PC-3 (cell line): ENCODE results near the gene HIGD1B. TPM values are rescaled to one million over a fixed set of nuclear protein-coding genes. Genes with fewer than 3 reads are reported as not detected.

ENCODE experiments used
- ATAC-seq: fragments of 200-7000 bp; cut with Tn5 transposase; 2 replicates; pipeline ENCODE4 v1.9.1; 2020; ENCODE audit warnings: mild to moderate bottlenecking, moderate library complexity
- BruUV-seq: library from RNA; stranded (reverse); fragments of 400-500 nt; replicated peaks from 2 replicates; lab custom pipeline; 2021; lab: Mats Ljungman, UMichigan
- CTCF ChIA-PET: fragments of 300-600 bp; sonication (Branson Sonifier 250); formaldehyde crosslinking; loops from one replicate; lab custom pipeline; 2022; ENCODE audit warnings: antibody characterized with exemption; lab: Charles Lee
- POLR2A ChIA-PET: fragments of 300-600 bp; sonication (Branson Sonifier 250); formaldehyde crosslinking; loops from one replicate; lab custom pipeline; 2022; ENCODE audit warnings: antibody characterized with exemption; ENCODE audit not compliant: unreplicated experiment; lab: Charles Lee
- DNase-seq: peaks from one replicate; pipeline ENCODE4 v3.0.0-alpha.2; 2015
- H2AFZ ChIP-seq: fragments of 300-600 bp; sonication (generic); 2 replicates; pipeline ENCODE4 v1.6.0; 2016; ENCODE audit warnings: antibody characterized with exemption, low read length
- H3F3A ChIP-seq: fragments of 300-600 bp; sonication (generic); one replicate; pipeline ENCODE4 v1.6.0; 2017; ENCODE audit warnings: antibody characterized with exemption, low read length, control low read depth, mild to moderate bottlenecking; ENCODE audit not compliant: unreplicated experiment
- H3K27ac ChIP-seq: fragments of 300-600 bp; sonication (generic); 2 replicates; pipeline ENCODE4 v1.5.1; 2016; ENCODE audit warnings: mild to moderate bottlenecking, low read length
- H3K27me3 ChIP-seq: fragments of 300-600 bp; sonication (generic); 2 replicates; pipeline ENCODE4 v1.6.1; 2016; ENCODE audit warnings: low read length, mixed read lengths
- H3K36me3 ChIP-seq: fragments of 300-600 bp; sonication (generic); 2 replicates; pipeline ENCODE4 v1.6.1; 2016; ENCODE audit warnings: low read depth, mixed run types, low read length, mixed read lengths
- H3K4me1 ChIP-seq: fragments of 300-600 bp; sonication (generic); 2 replicates; pipeline ENCODE4 v1.5.1; 2016; ENCODE audit warnings: low read length; ENCODE audit not compliant: insufficient read depth
- H3K4me2 ChIP-seq: fragments of 300-600 bp; sonication (generic); 2 replicates; pipeline ENCODE4 v1.6.0; 2016; ENCODE audit warnings: low read length
- H3K4me3 ChIP-seq: fragments of 300-600 bp; sonication (generic); 2 replicates; pipeline ENCODE4 v1.5.1; 2016; ENCODE audit warnings: mild to moderate bottlenecking, low read length, mixed read lengths
- H3K79me2 ChIP-seq: fragments of 300-600 bp; sonication (generic); 2 replicates; pipeline ENCODE4 v1.6.1; 2017; ENCODE audit warnings: low read length, mixed read lengths
- H3K9ac ChIP-seq: fragments of 300-600 bp; sonication (generic); 2 replicates; pipeline ENCODE4 v1.6.0; 2016; ENCODE audit warnings: mild to moderate bottlenecking, low read length
- H3K9me2 ChIP-seq: fragments of 300-600 bp; sonication (generic); replicated peaks from 2 replicates; pipeline ENCODE4 v1.6.1; 2016; ENCODE audit warnings: mixed run types, low read length, mixed read lengths
- H3K9me3 ChIP-seq: fragments of 300-600 bp; sonication (generic); 2 replicates; pipeline ENCODE4 v1.6.1; 2016; ENCODE audit warnings: low read length, mixed read lengths
- H4K20me1 ChIP-seq: fragments of 300-600 bp; sonication (generic); 2 replicates; pipeline ENCODE4 v1.6.1; 2016; ENCODE audit warnings: low read length, mixed read lengths
- EZH2 ChIP-seq: fragments of 300-600 bp; sonication (generic); IDR thresholded peaks from one replicate; pipeline ENCODE4 v1.6.1; 2017; ENCODE audit warnings: antibody characterized with exemption, mild to moderate bottlenecking, low read length; ENCODE audit not compliant: unreplicated experiment
- EZH2phosphoT487 ChIP-seq: fragments of 300-600 bp; sonication (generic); IDR thresholded peaks from 2 replicates; pipeline ENCODE4 v1.6.1; 2018; ENCODE audit warnings: mild to moderate bottlenecking, antibody characterized with exemption, low read length, borderline replicate concordance
- intact Hi-C: fragments of 100-400 bp; cut with micrococcal nuclease; formaldehyde crosslinking; loops from 2 replicates; pipeline ENCODE4 v1.9.0; 2023
- total RNA-seq: library from RNA; depleted of rRNA; stranded (reverse); fragments of >200 nt; gene quantifications from 2 replicates; pipeline ENCODE4 v1.2.3, GENCODE V29; 2014
- TF ChIP-seq, protein P1 (sequence below): fragments of 300-600 bp; sonication (generic); conservative IDR thresholded peaks from 2 replicates; pipeline ENCODE4 v1.5.1; 2017; ENCODE audit warnings: antibody characterized with exemption, low read depth, mild to moderate bottlenecking, low read length

The HIGD1B gene
- total RNA-seq, 1 experiment from 2014 or later: not detected

DNA sequence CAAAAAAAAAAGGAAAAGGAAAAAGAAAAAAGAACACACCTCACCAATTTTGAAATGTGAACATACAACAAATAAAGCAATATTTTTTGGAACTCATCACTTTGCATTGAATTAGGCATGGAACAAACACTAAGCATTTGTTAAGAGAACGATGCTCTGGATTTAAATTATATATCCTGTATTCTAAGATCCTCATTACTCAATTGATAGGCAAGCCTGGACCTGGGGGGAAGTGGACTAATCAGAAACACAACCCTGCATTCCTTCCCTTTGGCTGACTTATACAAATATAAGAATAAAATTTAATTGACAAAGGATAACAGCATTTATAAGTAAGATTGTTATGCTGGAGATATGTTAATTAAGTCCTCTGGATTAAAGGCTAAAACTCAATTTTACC, 19.8 kb upstream of the HIGD1B start:
- H3K9ac ChIP-seq: peak overlapping the region; percentile 70; the same call in 1 of the 2 replicates
- no peaks in the 10 kb centered on the region for H3K9me3 ChIP-seq
- H4K20me1 ChIP-seq: no peaks in the 10 kb centered on the region
- H3F3A ChIP-seq: no peaks in the 10 kb centered on the region
- peak overlapping the region; percentile 75 for H3K4me3 ChIP-seq
- ChIA-PET POLR2A (no interaction called here), CTCF (interaction anchor here (0.5 kb wide), 1 partner anchor 39 kb away, joined by 4 read pairs; no protein-coding TSS in a partner anchor)
- H3K36me3 ChIP-seq: no peaks in the 10 kb centered on the region
- BruUV-seq: no TSS peak
- H3K9me2 ChIP-seq: no peaks in the 10 kb centered on the region
- no peaks in the 10 kb centered on the region for H3K27me3 ChIP-seq
- no peak overlapping the region for H3K27ac ChIP-seq
- peaks cover 28% of the 10 kb centered on the region for H3K4me1 ChIP-seq
- no peak for ATAC-seq
- TF ChIP-seq, protein P1, sequence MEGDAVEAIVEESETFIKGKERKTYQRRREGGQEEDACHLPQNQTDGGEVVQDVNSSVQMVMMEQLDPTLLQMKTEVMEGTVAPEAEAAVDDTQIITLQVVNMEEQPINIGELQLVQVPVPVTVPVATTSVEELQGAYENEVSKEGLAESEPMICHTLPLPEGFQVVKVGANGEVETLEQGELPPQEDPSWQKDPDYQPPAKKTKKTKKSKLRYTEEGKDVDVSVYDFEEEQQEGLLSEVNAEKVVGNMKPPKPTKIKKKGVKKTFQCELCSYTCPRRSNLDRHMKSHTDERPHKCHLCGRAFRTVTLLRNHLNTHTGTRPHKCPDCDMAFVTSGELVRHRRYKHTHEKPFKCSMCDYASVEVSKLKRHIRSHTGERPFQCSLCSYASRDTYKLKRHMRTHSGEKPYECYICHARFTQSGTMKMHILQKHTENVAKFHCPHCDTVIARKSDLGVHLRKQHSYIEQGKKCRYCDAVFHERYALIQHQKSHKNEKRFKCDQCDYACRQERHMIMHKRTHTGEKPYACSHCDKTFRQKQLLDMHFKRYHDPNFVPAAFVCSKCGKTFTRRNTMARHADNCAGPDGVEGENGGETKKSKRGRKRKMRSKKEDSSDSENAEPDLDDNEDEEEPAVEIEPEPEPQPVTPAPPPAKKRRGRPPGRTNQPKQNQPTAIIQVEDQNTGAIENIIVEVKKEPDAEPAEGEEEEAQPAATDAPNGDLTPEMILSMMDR: no peak
- no peak for DNase-seq
- 0 out of 2 replicates have a peak overlapping the region, but pooled peaks have one; percentile 95 for H2AFZ ChIP-seq
- intact Hi-C loops: loop anchor here (2.0 to 5.0 kb wide), 3 partner anchors 33 to 49 kb away; no protein-coding TSS in a partner anchor
- H3K79me2 ChIP-seq: peaks cover 66% of the 10 kb centered on the region
- H3K4me2 ChIP-seq: peak overlapping the region; percentile 80

DNA sequence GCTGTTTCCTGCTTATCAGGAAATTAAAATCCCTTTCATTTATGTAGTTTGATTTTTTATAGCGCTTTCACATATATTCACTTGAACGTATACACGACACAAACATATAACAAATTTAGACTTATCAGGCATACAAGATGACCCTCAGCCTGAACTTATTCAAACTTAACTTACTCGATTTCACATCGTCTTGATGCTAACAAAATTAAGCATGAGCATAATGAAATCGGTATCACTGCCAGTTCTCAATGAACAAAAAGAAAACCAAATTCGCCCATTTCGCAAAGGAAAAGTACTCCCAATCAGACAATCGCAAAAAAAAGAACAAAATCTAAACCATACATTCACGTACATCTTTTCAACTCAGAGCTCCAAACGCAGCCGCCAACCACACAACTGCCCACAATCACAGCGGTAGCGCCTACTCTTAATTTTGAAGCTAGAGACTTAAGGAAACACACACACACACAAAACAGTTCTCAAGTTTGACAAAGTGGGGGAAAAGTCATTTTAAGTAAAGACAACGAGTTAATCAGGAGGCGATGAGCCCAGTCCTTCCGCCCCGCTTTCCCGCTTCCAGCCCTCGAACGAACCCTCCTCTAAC, 18.7 kb upstream of the HIGD1B start:
- no peaks in the 10 kb centered on the region for H3F3A ChIP-seq
- H3K4me3 ChIP-seq: peak overlapping the region; percentile 75
- peak overlapping the region; percentile 70 for H3K9ac ChIP-seq
- intact Hi-C loops: loop anchor here (2.0 to 5.0 kb wide), 3 partner anchors 34 to 50 kb away; no protein-coding TSS in a partner anchor
- DNase-seq (peak; percentile 47), ATAC-seq (peak; percentile 12)
- BruUV-seq: TSS peak; percentile 57
- H3K27ac ChIP-seq: no peak overlapping the region
- no peaks in the 10 kb centered on the region for H3K9me3 ChIP-seq
- no peaks in the 10 kb centered on the region for H4K20me1 ChIP-seq
- peaks cover 25% of the 10 kb centered on the region for H3K4me1 ChIP-seq
- H3K9me2 ChIP-seq: no peaks in the 10 kb centered on the region
- no peak for TF ChIP-seq EZH2phosphoT487
- TF ChIP-seq, protein P1: no peak
- no peak for TF ChIP-seq EZH2
- no peaks in the 10 kb centered on the region for H3K27me3 ChIP-seq
- H3K79me2 ChIP-seq: peaks cover 58% of the 10 kb centered on the region
- ChIA-PET POLR2A (no interaction called here), CTCF (interaction anchor here (1.1 kb wide), 1 partner anchor 53 kb away, joined by 4 read pairs; no protein-coding TSS in a partner anchor)
- H2AFZ ChIP-seq: peak overlapping the region; percentile 95
- peak overlapping the region; percentile 80 for H3K4me2 ChIP-seq
- H3K36me3 ChIP-seq: no peaks in the 10 kb centered on the region
